ENCODE results near the gene RIPOR3. TPM values are rescaled to one million over a fixed set of nuclear protein-coding genes. Genes with fewer than 3 reads are reported as not detected.
"Not testable (repeated sequence)": the region's sequence is repeated elsewhere in the genome, so short reads cannot be mapped to it uniquely, and the experiment has no call there.

The RIPOR3 gene
- polyA plus RNA-seq, 3 donors, result 5.4 to 10.8 (median 5.5) TPM

DNA sequence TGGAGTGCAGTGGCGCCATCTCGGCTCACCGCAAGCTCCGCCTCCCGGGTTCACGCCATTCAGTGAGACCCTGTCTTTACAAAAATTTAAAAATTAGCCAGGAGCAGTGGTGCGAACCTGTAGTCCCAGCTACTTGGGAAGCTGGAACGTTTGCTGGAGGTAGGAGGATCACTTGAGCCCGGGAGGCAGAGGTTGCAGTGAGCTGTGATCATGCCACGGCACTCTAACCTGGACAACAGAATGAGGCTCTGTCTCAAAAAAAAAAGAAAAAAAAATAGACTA, 34.3 kb upstream of the RIPOR3 start:
- DNase-seq (ENCODE audit: extremely low read depth in 1 of 11, low read depth in 9 of 11, low spot score in 4 of 11), result no peak

DNA sequence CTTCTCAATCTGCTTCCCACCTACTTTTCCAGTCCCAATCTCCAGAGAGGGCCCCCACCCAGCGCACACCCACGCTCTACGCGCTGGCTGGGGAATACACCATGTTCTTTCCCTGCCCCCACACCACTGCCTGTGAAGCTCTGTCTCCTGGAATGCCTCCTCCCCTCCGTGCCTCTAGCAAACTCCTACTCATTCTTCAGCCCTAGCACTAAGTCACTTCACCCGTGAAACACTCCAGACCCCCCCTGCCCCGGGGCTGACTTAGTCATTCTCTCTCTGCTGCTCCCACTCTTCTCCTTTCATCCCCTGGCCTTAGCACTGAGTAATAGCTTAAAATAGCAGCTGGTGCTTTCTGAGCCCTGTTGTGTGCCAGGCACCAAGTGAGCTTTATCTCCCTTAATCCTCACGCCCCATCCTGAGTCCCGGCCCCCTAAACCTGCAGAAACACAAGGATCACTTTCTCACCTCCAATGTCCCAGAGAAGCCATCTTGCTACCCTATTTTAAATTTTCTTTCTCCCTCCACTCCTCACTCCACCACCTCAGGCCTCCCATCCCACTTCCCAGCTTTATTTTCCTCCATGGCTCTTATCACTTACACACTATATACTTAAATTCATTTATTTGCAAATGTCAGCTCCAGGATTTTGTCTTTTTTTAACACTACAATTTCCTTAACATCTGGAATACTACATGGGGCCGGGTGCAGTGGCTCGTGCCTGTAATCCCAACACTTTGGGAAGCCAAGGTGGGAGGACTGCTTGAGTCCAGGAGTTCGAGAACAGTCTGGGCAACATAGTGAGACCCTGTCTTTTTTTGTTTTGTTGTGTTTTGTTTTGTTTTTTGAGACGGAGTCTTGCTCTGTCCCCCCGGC, 33.7 kb upstream of the RIPOR3 start:
- peak in 7 of 11 donors; percentile 55 to 88 (median 74) for DNase-seq (ENCODE audit: extremely low read depth in 1 of 11, low read depth in 9 of 11, low spot score in 4 of 11)

DNA sequence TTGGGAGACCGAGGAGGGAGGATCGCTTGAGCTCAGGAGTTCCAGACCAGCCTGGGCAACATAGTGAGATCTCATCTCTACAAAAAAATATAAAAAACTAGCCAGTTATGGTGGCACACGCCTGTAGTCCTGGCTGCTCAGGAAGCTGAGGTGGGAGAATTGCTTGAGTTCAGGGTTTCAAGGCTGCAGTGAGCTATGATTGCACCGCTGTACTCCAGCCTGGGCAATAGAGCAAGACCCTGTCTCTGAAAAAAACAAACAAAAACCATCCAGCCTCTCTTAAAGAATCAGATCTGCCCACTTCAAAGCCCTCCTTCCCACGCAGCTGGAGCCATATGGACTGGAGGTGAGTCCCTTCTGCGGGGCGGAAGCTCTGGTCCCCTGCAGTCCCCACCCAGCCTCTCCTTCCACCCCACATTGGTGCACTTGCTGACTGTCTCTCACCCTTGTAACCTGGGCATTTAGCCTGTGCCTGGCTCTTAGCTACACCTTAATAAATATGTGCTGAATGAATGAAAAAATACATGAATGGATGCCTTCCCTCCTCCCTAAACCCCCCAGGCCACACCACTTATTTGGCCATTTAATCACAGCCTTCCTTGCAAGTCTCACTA, 32.9 kb upstream of the RIPOR3 start:
- no peak for DNase-seq (ENCODE audit: extremely low read depth in 1 of 11, low read depth in 9 of 11, low spot score in 4 of 11)

DNA sequence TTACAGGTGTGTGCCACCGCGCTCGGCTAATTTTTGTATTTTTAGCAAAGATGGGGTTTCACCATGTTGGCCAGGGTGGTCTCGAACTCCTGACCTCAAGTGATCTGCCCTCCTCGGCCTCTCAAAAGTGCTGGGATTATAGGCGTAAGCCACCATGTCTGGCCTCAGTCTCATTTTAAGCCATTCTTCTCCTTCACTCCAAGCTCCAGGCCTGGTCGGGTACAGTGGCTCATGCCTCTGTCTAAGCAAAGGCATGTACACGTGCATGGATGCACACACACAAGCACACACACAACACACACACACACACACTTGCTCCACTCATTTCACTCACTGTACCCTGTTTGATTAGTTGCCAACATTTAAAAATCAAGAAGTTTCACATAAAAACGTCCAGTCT, 32.3 kb upstream of the RIPOR3 start:
- no peak for DNase-seq (ENCODE audit: extremely low read depth in 1 of 11, low read depth in 9 of 11, low spot score in 4 of 11)

DNA sequence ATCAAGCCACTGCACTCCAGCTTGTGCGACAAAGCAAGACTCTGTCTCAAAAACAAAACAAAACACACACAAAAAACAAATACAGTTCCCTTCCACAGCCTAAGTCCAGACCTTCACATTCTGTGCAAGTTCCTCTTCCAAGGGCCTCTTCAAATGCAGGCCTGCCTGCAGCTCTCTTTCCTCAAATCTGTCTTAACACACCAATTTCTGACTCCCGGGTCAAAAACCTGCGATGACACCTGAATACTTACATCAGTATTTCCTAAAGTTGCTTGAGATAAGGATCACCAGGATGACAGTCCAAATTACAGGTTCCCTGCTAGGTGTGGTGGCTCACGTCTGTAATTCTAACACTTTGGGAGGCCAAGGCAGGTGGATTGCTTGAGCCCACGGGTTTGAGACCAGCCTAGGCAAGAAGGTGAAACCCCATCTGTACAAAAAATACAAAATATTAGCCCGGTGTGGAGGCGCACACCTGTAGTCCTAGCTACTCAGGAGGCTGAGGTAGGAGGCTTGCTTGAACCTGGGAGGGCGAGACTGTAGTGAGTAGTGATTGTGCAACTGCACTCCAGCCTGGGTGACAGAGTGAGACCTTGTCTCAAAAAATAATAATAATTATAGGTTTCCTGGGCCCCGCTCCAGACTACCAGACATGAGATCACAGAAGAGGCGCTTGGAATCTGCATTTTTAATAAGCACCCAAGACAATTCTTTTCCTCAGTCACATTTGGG, 31.2 kb upstream of the RIPOR3 start:
- no peak for DNase-seq (ENCODE audit: extremely low read depth in 1 of 11, low read depth in 9 of 11, low spot score in 4 of 11)

DNA sequence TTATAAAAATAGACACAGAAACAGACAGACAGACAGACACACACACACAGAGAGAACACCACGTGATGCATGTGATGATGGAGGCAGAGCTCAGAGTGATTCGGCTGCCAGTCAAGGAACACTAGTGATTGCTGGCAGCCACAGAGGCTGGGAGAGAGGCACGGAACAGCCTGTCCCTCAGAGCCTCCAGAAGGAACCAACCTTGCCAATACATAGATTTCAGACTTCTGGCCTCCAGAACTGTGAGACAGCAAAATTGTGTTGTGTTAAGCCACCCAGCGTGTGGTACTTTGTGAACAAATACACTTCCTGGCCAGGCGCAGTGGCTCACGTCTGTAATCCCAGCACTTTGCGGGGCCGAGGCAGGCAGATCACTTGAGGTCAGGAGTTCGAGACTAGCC, 30.5 kb upstream of the RIPOR3 start:
- DNase-seq (ENCODE audit: extremely low read depth in 1 of 11, low read depth in 9 of 11, low spot score in 4 of 11), result no peak

DNA sequence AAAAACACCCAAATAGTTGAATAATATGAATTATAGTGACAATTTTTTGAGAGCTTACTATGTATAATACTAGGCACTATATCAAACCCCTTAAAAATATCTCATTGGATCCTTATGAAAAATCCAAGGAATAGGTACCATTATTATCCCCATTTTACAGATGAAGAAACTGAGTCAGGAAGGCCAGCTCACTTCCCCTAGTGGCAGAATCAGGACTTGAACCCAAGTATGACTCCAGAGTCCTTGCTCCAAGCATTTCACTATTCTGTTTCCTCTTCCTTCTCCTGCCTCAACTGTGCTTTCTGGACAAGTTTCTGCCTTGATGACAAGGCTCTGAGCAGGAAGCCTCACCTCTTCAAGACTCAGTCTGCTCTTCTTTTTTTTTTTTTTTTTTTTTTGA, 29.2 kb upstream of the RIPOR3 start:
- no peak for DNase-seq (ENCODE audit: extremely low read depth in 1 of 11, low read depth in 9 of 11, low spot score in 4 of 11)

DNA sequence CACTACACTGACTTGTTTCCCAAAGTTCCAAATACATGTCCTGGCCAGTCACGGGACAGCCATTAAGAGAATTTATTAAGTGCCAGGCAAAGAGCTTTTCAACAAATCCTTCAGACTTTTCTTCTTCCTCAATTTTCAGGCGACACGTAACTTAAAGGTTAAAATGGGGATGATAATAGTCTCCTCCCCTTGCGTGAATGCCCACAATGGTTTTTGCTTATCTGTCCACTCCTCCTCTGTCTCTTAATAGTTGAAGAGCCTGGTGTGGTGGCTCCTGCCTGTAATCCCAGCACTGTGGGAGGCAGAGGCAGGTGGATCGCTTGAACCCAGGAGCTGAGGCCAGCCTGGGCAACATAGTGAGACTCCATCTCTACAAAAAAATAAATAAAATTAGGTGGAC, 28.7 kb upstream of the RIPOR3 start:
- no peak for DNase-seq (ENCODE audit: extremely low read depth in 1 of 11, low read depth in 9 of 11, low spot score in 4 of 11)

DNA sequence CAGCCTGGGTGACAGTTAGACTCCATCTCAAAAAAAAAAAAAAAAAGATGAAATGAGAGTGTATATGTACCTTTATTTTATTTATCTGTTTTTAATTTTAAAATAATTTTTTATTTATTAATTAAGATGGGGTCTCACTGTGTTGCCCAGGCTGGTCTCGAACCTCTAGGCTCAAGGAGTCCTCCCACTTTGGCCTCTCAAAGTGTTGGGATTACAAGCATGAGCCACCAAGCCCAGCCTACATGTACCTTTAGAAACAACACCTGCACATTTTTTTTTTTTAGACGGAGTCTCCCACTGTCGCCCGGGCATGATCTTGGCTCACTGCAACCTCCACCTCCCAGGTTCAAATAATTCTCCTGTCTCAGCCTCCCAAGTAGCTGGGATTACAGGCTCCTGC, 28.0 kb upstream of the RIPOR3 start:
- DNase-seq (ENCODE audit: extremely low read depth in 1 of 11, low read depth in 9 of 11, low spot score in 4 of 11), result no peak

DNA sequence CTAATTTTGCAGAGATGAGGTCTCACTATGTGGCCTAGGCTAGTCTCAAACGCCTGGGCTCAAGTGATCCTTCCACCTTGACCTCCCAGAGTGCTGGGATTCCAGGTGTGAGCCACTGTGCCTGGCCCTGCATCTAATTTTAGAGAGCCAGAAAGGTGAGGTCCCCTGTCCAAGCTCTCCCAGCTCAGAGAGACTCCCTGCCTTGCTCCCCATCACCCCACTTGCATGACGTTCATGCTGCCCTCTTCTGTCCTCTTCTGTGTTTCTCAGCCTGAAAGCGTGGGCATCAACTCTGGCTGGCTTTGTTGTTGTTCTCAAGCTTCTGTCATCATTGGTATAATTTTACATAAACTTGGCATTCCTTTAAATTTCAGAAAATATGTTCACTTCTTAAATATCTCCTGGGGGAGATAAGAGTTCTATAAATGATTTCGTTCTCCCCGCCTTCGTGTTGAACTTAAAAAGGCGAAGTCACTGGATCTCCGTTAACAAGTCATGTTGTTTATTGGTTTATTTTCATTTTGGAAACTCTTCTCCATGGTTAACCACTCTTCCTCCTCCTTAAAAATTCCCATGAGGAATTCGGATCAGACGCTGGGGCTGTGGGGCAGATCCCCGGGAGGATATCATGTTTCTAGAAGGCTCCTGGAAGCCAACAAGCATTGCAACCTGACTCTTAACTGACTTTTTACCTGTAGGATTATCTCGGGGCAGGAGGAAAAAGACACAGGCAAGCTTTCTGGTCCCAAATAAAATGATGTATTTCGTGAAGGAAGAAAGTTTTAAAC, 26.8 kb upstream of the RIPOR3 start:
- DNase-seq (ENCODE audit: extremely low read depth in 1 of 11, low read depth in 9 of 11, low spot score in 4 of 11), result no peak

DNA sequence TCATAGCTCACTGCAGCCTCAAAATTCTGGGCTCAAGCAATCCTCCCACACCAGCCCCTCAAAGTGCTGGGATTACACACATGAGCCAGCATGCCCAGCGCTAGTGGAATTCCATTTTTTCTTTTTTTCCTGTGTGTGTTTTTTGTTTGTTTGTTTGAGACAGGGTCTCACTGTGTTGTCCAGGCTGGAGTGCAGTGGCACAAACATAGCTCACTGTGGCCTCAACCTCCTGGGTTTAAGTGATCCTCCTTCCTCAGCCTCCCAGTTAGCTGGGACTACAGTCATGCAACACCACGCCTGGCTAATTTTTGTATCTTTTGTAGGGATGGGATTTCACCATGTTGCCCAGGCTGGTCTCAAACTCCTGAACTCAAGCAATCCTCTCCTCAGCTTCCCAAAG, 26.0 kb upstream of the RIPOR3 start:
- DNase-seq (ENCODE audit: extremely low read depth in 1 of 11, low read depth in 9 of 11, low spot score in 4 of 11), result no peak

DNA sequence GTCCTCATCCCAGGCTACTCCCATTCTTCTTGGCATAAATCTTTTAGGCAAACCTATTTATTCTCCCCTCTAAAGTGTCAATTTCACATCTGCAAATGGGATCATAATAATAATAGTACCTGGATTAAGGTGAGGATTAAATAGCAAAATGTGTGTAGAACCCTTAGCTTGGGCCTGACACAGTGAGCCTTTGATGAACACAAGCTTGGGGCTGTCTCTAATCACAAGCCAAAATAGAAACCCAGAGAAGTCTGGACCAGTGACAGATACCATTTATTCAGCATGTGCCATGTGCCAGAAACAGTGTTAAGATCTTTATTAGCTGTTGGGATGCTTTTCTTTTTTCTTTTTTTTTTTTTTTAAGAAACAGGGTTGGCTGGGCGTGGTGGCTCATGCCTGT, 25.2 kb upstream of the RIPOR3 start:
- DNase-seq (ENCODE audit: extremely low read depth in 1 of 11, low read depth in 9 of 11, low spot score in 4 of 11), result no peak

DNA sequence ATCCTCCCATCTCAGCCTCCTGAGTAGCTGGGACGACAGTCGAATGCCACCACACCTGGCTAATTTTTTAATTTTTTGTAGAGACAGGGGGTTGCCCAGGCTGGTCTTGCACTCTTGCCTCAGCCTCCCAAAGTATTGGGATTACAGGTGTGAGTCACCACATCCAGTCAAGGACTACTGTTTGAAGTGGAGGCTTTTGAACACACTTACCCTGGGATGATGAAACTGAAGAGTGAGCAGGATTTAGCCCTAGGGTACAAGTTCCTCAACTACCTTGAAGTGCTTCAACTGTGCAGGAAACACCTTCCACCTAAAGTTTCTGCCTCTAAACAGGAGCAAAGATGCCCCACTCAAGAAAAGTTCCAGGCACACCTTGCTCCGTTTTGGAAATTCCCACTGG, 24.4 kb upstream of the RIPOR3 start:
- DNase-seq (ENCODE audit: extremely low read depth in 1 of 11, low read depth in 9 of 11, low spot score in 4 of 11), result no peak

DNA sequence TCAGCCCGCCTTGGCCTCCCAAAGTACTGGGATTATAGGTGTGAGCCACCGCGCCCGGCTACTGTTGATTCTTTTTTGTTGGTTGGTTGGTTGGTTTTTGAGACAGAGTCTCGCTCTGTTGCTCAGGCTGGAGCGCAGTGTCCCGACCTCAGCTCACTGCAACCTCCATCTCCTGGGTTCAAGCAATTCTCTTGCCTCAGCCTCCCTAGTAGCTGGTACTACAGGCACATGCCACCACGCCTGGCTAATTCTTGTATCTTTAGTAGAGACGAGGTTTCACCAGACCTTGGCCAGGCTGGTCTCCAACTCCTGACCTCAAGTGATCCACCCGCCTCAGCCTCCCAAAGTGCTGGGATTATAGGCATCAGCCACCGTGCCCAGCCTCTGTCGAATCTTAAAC, 23.1 kb upstream of the RIPOR3 start:
- not testable (repeated sequence) for DNase-seq (ENCODE audit: extremely low read depth in 1 of 11, low read depth in 9 of 11, low spot score in 4 of 11)

DNA sequence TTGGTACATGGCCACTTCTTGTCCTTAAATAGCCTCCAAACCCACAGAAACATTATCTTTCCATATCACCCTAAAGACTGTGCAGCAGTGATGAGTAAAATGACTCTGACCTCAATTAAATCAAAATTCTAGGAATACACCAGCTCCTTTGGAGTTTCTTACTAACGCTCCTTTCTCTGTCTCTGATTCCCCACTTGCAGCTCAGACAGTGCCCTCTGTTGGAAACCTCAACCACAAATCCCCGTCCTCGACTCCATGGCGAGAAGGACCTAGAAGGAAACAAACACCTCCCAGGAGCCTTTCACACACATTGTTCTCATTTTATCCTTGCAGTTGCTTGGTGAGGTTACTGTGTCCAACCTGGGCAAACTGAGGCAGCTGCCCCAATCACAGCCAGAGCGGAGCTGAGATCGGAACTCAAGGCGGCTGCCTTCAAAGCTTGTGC, 22.3 kb upstream of the RIPOR3 start:
- DNase-seq (ENCODE audit: extremely low read depth in 1 of 11, low read depth in 9 of 11, low spot score in 4 of 11), result no peak

DNA sequence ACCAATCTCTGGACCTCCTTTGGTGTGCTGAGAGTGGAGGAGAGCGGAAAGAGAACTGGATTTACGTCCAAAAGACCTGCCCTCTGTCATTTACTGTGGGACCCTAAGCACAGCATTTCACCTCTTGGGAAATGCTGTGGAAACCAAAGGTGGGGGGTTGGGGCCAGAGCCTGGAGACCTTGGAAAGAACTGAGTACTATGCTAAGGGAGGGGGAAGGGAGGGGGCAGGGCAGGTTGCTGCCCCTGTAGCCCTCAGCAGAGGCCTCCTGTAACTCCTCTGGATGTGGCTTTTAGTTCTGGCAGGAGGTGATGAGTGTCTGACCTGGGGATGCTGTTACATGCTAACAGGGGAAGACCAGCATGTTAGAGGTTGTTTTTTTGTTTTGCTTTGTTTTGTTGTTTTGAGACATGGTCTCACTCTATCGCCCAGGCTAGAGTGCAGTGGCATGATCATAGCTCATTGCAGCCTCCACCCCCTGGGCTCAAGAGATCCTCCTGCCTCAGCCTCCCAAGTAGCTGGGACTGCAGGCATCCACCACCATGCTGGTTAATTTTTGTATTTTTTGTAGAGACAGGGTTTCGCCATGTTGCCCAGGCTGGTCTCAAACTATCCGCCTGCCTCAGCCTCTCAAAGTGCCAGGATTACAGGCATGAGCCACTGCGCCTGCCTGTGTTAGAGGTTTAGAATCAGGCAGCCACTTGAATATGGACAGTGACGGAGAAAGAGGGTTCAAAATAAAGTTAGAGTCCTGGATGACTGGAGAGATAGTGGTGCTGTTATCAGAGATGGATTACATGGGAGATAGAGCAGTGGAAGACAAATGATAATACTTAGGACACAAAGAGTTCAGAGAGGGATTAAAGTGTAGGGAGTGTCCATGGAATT, 21.7 kb upstream of the RIPOR3 start:
- no peak for DNase-seq (ENCODE audit: extremely low read depth in 1 of 11, low read depth in 9 of 11, low spot score in 4 of 11)

DNA sequence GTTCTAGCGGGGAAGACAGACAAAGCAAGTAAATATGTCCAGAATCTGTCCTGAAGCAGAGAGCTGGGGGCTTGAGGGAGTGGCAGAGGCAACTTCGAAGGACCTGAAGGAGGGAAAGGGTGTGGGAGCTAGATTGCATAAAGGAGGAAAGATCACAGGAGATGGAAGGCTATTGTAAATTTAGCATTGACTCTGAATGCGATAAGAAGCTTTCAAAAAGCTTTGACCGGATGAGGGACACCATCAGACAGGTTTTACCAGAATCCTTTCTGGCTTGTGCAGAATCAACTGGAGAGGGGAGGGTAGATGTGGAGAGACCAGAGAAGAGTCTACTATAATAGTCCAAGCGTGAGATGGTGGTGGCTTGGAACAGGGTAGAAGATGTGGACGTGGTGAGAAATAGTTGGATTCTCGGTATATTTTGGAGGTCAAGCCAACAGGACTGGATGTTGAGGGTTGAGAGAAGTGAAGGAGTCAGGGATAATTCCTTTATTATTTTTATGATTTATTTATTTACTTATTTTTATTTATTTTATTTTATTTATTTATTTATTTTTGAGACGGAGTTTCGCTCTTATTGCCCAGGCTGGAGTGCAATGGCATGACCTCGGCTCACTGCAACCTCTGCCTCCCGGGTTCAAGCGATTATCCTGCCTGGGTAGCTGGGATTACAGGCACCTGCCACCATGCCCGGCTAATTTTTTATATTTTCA, 19.9 kb upstream of the RIPOR3 start:
- DNase-seq (ENCODE audit: extremely low read depth in 1 of 11, low read depth in 9 of 11, low spot score in 4 of 11), result no peak

DNA sequence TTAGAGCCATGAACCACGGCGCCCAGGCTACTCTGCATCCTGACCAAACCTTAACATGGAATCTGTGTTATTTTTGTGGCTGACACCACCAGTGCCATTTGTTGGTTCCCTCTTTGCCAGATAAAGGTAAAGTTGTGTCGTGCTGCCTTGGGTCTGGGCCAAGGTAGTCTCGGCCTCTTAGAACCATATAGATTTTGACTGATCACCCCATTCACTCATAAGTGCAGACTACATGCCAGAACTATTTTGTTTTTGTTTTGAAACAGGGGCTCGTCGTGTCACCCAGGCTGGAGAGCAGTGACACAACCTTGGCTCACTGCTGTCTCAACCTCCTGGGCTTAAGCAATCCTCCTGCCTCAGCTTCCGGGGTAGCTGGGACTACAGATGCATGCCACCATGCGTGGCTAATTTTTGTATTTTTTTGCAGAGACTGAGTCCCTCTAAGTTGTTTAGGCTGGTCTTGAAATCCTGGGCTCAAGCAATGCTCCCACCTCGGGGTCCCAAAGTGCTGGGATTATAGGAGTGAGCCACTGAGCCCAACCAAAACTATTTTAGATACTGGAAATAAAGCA, 19.2 kb upstream of the RIPOR3 start:
- DNase-seq (ENCODE audit: extremely low read depth in 1 of 11, low read depth in 9 of 11, low spot score in 4 of 11), result no peak

All from renal cortex interstitium (tissue), 11 donors.